GM19328 (cell line): Measurements from ENCODE around the gene SAMD9L.

Experiments
- ATAC-seq: cut with Tn5 transposase; IDR thresholded peaks from one replicate; pipeline ENCODE4 v1.9.1; 2021; ENCODE audit warnings: mild to moderate bottlenecking, moderate library complexity; ENCODE audit not compliant: unreplicated experiment

The SAMD9L gene

GRCh38 chr7:93148144-93148543 is at the start of gene SAMD9L:
Gene SAMD9L (minus strand): TSS chr7:93148385. CDS start chr7:93135971, 12,414 bp downstream.
- peak; percentile 56 for ATAC-seq

- ATAC-seq: no peak
These were observed 48.2 kb upstream of the SAMD9L start for GRCh38 chr7:93196336-93196735.

GRCh38 chr7:93194386-93194785 is 46.2 kb upstream of the SAMD9L start:
- ATAC-seq: no peak

- ATAC-seq: no peak
These were observed 40.9 kb upstream of the SAMD9L start for GRCh38 chr7:93188870-93189634.

- ATAC-seq: no peak
These were observed 37.3 kb upstream of the SAMD9L start for GRCh38 chr7:93185303-93186027.

- ATAC-seq: no peak
These were observed 31.0 kb upstream of the SAMD9L start for GRCh38 chr7:93179173-93179572.

GRCh38 chr7:93178213-93178612 is 30.0 kb upstream of the SAMD9L start:
- ATAC-seq: no peak

GRCh38 chr7:93176992-93177580 is 28.9 kb upstream of the SAMD9L start:
- no peak for ATAC-seq

- no peak for ATAC-seq
These were observed 27.0 kb upstream of the SAMD9L start for GRCh38 chr7:93175219-93175618.

GRCh38 chr7:93172683-93173082 is 24.5 kb upstream of the SAMD9L start:
- ATAC-seq: no peak

- ATAC-seq: no peak
These were observed 23.5 kb upstream of the SAMD9L start for GRCh38 chr7:93171606-93172226.

GRCh38 chr7:93165447-93165846 is 17.3 kb upstream of the SAMD9L start:
- peak; percentile 90 for ATAC-seq

GRCh38 chr7:93164766-93165165 is 16.6 kb upstream of the SAMD9L start:
- ATAC-seq: no peak

GRCh38 chr7:93161181-93161762 is 13.1 kb upstream of the SAMD9L start:
- ATAC-seq: no peak

GRCh38 chr7:93160410-93160809 is 12.2 kb upstream of the SAMD9L start:
- ATAC-seq: no peak

- ATAC-seq: no peak
These were observed 11.3 kb upstream of the SAMD9L start for GRCh38 chr7:93159490-93159889.

GRCh38 chr7:93156884-93157283 is 8.7 kb upstream of the SAMD9L start:
- no peak for ATAC-seq

GRCh38 chr7:93150200-93150835 is 2.1 kb upstream of the SAMD9L start:
- ATAC-seq: no peak

GRCh38 chr7:93148727-93149126 is 542 bp upstream of the SAMD9L start:
- no peak for ATAC-seq

GRCh38 chr7:93147363-93147762 is 822 bp downstream of the SAMD9L start:
- peak; percentile 74 for ATAC-seq
